Parathyroid adenoma (tissue), 2 donors: Measurements from ENCODE around the gene MYO16.

ENCODE experiments used
- H2AFZ ChIP-seq: fragments of 300-600 bp; sonication (generic); one replicate; pipeline ENCODE4 v1.7.0; 2017; ENCODE audit warnings: antibody characterized with exemption, mild to moderate bottlenecking
- H3K27ac ChIP-seq: fragments of 300-600 bp; sonication (generic); one replicate; pipeline ENCODE4 v1.7.0; 2017
- H3K27me3 ChIP-seq: fragments of 300-600 bp; sonication (generic); one replicate; pipeline ENCODE4 v1.7.0; 2017; ENCODE audit warnings: low read length; ENCODE audit not compliant: control insufficient read depth, insufficient read depth
- H3K36me3 ChIP-seq: fragments of 300-600 bp; sonication (generic); one replicate; pipeline ENCODE4 v1.7.0; 2017; ENCODE audit warnings: low read length; ENCODE audit not compliant: control insufficient read depth, insufficient read depth
- H3K4me1 ChIP-seq: fragments of 300-600 bp; sonication (generic); one replicate; pipeline ENCODE4 v1.7.0; 2017; ENCODE audit warnings: control low read depth
- H3K4me2 ChIP-seq: fragments of 300-600 bp; sonication (generic); one replicate; pipeline ENCODE4 v1.7.0; 2017; ENCODE audit warnings: low read length
- H3K4me3 ChIP-seq: fragments of 300-600 bp; sonication (generic); one replicate; pipeline ENCODE4 v1.7.0; 2017; ENCODE audit warnings: low read depth, low read length
- H3K79me2 ChIP-seq: fragments of 300-600 bp; sonication (generic); one replicate; pipeline ENCODE4 v1.7.0; 2017; ENCODE audit warnings: control low read depth
- H3K9ac ChIP-seq: fragments of 300-600 bp; sonication (generic); one replicate; pipeline ENCODE4 v1.7.0; 2017; ENCODE audit warnings: mild to moderate bottlenecking
- H3K9me3 ChIP-seq: fragments of 300-600 bp; sonication (generic); one replicate; pipeline ENCODE4 v1.7.0; 2017; ENCODE audit warnings: low read length; ENCODE audit not compliant: control insufficient read depth
- TF ChIP-seq, protein P1 (sequence below): fragments of 300-600 bp; sonication (generic); IDR thresholded peaks from one replicate; pipeline ENCODE4 v1.7.0; 2017; ENCODE audit warnings: antibody characterized with exemption, mild to moderate bottlenecking
- donor health status: primary hyperparathyroidism.

The MYO16 gene

DNA sequence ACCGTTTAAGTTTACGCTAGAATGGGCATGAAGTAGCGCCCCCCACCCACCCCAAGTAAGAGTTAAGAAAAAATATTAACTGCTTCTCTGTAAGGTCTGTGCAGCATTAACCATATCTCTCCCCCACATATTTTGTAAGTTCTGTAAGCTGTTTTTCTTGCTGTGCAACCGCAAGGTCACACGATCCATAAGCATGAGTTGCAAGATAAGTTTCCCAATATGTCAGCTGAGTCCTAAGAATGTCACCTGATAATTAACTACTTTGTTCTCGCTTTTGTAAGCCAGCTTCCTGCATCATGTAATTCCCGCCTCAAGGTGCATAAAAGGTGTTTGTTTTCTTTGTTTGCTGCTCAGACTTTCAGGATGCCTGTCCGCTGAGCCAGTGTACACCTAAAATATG, 187.0 kb downstream of the MYO16 start:
- H3K27me3 ChIP-seq, result no peaks in the 10 kb centered on the region
- TF ChIP-seq, protein P1, sequence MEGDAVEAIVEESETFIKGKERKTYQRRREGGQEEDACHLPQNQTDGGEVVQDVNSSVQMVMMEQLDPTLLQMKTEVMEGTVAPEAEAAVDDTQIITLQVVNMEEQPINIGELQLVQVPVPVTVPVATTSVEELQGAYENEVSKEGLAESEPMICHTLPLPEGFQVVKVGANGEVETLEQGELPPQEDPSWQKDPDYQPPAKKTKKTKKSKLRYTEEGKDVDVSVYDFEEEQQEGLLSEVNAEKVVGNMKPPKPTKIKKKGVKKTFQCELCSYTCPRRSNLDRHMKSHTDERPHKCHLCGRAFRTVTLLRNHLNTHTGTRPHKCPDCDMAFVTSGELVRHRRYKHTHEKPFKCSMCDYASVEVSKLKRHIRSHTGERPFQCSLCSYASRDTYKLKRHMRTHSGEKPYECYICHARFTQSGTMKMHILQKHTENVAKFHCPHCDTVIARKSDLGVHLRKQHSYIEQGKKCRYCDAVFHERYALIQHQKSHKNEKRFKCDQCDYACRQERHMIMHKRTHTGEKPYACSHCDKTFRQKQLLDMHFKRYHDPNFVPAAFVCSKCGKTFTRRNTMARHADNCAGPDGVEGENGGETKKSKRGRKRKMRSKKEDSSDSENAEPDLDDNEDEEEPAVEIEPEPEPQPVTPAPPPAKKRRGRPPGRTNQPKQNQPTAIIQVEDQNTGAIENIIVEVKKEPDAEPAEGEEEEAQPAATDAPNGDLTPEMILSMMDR, result no peak
- no peaks in the 10 kb centered on the region for H3K79me2 ChIP-seq
- H3K9ac ChIP-seq, result no peak overlapping the region
- H3K4me2 ChIP-seq, result no peak overlapping the region
- H3K4me3 ChIP-seq, result no peak overlapping the region
- H3K9me3 ChIP-seq, result no peaks in the 10 kb centered on the region
- H2AFZ ChIP-seq, result no peak overlapping the region
- H3K27ac ChIP-seq, result no peak overlapping the region
- H3K4me1 ChIP-seq, result no peaks in the 10 kb centered on the region
- no peaks in the 10 kb centered on the region for H3K36me3 ChIP-seq

GRCh38 chr13:108827646-108828045, 198.2 kb downstream of the MYO16 start:
- H3K9me3 ChIP-seq, result no peaks in the 10 kb centered on the region
- no peak overlapping the region for H3K4me3 ChIP-seq
- H3K36me3 ChIP-seq, result no peaks in the 10 kb centered on the region
- no peaks in the 10 kb centered on the region for H3K27me3 ChIP-seq
- no peak overlapping the region for H3K9ac ChIP-seq
- no peak overlapping the region for H3K4me2 ChIP-seq
- H3K79me2 ChIP-seq, result no peaks in the 10 kb centered on the region
- H3K4me1 ChIP-seq, result no peaks in the 10 kb centered on the region
- no peak overlapping the region for H2AFZ ChIP-seq
- H3K27ac ChIP-seq, result no peak overlapping the region
- TF ChIP-seq, protein P1, result no peak

DNA sequence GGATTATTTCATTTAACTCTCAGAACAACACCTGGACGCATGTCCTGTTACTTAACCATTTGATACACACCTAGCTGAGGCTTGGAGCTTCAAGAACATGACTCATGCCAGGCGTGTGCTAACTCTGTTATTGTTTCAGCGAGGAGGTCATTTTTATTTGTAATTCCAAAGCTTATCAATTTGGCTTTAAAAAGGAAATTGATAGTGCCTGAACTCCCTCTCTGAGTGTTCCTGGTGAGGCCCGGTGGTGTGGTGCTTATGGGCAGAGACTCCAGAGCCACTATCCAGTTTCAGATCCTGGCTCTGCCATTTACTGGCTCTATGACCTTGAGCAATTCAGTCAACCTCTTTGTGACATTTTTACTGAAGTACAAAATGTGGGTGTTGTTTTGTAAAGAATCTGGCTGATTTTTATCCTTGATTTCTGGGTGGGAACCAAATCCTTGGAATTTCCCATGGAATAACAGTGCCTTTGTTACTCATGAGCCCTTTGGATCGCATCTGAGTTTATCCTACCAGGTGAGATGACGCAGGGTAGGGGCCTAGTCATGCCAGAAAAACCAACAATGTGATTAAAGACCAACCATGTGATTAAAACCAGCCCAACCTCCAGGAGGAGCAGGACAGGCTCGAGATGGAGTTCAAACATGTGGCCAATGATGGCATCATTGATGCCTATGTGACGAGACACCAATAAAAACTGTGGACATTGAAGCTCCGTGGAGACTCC, 198.8 kb downstream of the MYO16 start:
- Histone ChIP-seq H3K9ac (no peak overlapping the region), H3K4me1 (no peaks in the 10 kb centered on the region), H3K79me2 (no peaks in the 10 kb centered on the region), H2AFZ (no peak overlapping the region), H3K27me3 (no peaks in the 10 kb centered on the region), H3K36me3 (no peaks in the 10 kb centered on the region), H3K4me2 (no peak overlapping the region), H3K27ac (no peak overlapping the region), H3K4me3 (no peak overlapping the region), H3K9me3 (no peaks in the 10 kb centered on the region)
- TF ChIP-seq, protein P1, result no peak

DNA sequence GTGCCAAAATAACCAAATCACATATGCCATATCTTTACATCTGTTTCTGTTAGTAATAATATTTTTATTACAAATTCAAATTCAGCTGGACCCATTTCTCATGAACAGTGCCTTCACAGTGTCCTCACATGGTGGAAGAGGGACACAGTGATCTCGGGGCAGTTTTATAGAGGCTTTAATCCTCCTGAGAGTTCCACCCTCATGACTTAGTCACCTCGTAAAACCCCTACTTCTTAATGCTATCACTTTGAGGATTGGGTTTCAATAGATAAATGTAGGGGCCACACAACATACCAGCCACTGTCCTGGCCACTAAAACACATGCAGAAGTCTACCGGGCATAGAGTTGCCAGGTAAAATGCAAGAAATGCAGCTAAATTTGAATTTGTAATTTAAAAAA, 201.5 kb downstream of the MYO16 start:
- H3K4me3 ChIP-seq, result no peak overlapping the region
- H3K27me3 ChIP-seq, result no peaks in the 10 kb centered on the region
- no peaks in the 10 kb centered on the region for H3K9me3 ChIP-seq
- no peak overlapping the region for H2AFZ ChIP-seq
- H3K36me3 ChIP-seq, result no peaks in the 10 kb centered on the region
- H3K4me2 ChIP-seq, result no peak overlapping the region
- TF ChIP-seq, protein P1, result no peak
- H3K9ac ChIP-seq, result no peak overlapping the region
- no peaks in the 10 kb centered on the region for H3K79me2 ChIP-seq
- H3K27ac ChIP-seq, result no peak overlapping the region
- H3K4me1 ChIP-seq, result no peaks in the 10 kb centered on the region

- no peak overlapping the region for H2AFZ ChIP-seq
- H3K4me1 ChIP-seq, result no peaks in the 10 kb centered on the region
- no peaks in the 10 kb centered on the region for H3K36me3 ChIP-seq
- H3K4me2 ChIP-seq, result no peak overlapping the region
- no peaks in the 10 kb centered on the region for H3K9me3 ChIP-seq
- no peak overlapping the region for H3K4me3 ChIP-seq
- H3K9ac ChIP-seq, result no peak overlapping the region
- no peaks in the 10 kb centered on the region for H3K79me2 ChIP-seq
- TF ChIP-seq, protein P1, result no peak
- no peak overlapping the region for H3K27ac ChIP-seq
- no peaks in the 10 kb centered on the region for H3K27me3 ChIP-seq
Observed at GRCh38 chr13:108833531-108833930, 204.1 kb downstream of the MYO16 start.
